SK-N-SH treated with all-trans-retinoic acid at 6 μM for 48 hours (cell line): ENCODE measurements around the gene GABARAP.

Experiments used
- ARNTL ChIP-seq: fragments of 450-650 bp; formaldehyde crosslinking; IDR thresholded peaks from 2 replicates; pipeline ENCODE4 v1.5.0; 2020; ENCODE audit warnings: low read depth, mild to moderate bottlenecking, moderate library complexity, borderline replicate concordance
- CSDC2 ChIP-seq: fragments of 250-450 bp; sonication (Bioruptor Pico); IDR thresholded peaks from 2 replicates; pipeline ENCODE4 v1.5.0; 2020; ENCODE audit warnings: mild to moderate bottlenecking, moderate library complexity
- OSR1 ChIP-seq: fragments of 250-450 bp; sonication (Bioruptor Pico); IDR thresholded peaks from 2 replicates; pipeline ENCODE4 v1.8.0; 2022; ENCODE audit warnings: moderate library complexity, mild to moderate bottlenecking, inconsistent platforms
- PATZ1 ChIP-seq: fragments of 250-450 bp; sonication (Bioruptor Pico); IDR thresholded peaks from 2 replicates; pipeline ENCODE4 v1.8.0; 2020; ENCODE audit warnings: mild to moderate bottlenecking, moderate library complexity, borderline replicate concordance
- RARB ChIP-seq: fragments of 250-450 bp; sonication (Bioruptor Pico); IDR thresholded peaks from 2 replicates; pipeline ENCODE4 v1.8.0; 2021; ENCODE audit warnings: mild to moderate bottlenecking, moderate library complexity
- TCF4 ChIP-seq: fragments of 250-450 bp; sonication (Bioruptor Pico); IDR thresholded peaks from 2 replicates; pipeline ENCODE4 v1.8.0; 2021; ENCODE audit warnings: mild to moderate bottlenecking, moderate library complexity, borderline replicate concordance
- TSHZ2 ChIP-seq: fragments of 250-450 bp; sonication (Bioruptor Pico); IDR thresholded peaks from 2 replicates; pipeline ENCODE4 v1.5.0; 2020; ENCODE audit warnings: mild to moderate bottlenecking, moderate library complexity
- ZFP3 ChIP-seq: fragments of 250-450 bp; sonication (Bioruptor Pico); IDR thresholded peaks from 2 replicates; pipeline ENCODE4 v1.5.0; 2020; ENCODE audit warnings: mild to moderate bottlenecking, moderate library complexity
- ZFP30 ChIP-seq: fragments of 450-650 bp; formaldehyde crosslinking; IDR thresholded peaks from 2 replicates; pipeline ENCODE4 v1.5.0; 2022; ENCODE audit warnings: mild to moderate bottlenecking, moderate library complexity
- ZNF8 ChIP-seq: fragments of 450-650 bp; formaldehyde crosslinking; IDR thresholded peaks from 2 replicates; pipeline ENCODE4 v1.5.0; 2020; ENCODE audit warnings: mild to moderate bottlenecking, moderate library complexity

- TF ChIP-seq TSHZ2 (CRISPR knock-in tag) (no peak), CSDC2 (CRISPR knock-in tag) (no peak), PATZ1 (CRISPR knock-in tag) (no peak), ZFP3 (CRISPR knock-in tag) (no peak), TCF4 (CRISPR knock-in tag) (no peak), OSR1 (CRISPR knock-in tag) (no peak), ARNTL (CRISPR knock-in tag) (no peak), ZFP30 (CRISPR knock-in tag) (no peak), RARB (no peak), ZNF8 (CRISPR knock-in tag) (no peak)
Observed at GRCh38 chr17:7253082-7253481, 10.8 kb upstream of the GABARAP start.
